Measurements from ENCODE around the gene UQCC2.

The UQCC2 gene

GRCh38 chr6:33711140-33712129 is at the start of gene UQCC2:
UQCC2 (minus strand) TSS chr6:33711700; CDS start chr6:33711686, 14 bp downstream.
- TF ChIP-seq NFRKB (IDR thresholded peaks at IDR 0.05) (peak; percentile 66; the same call in 1 of the 2 replicates), FOXK2 (IDR thresholded peaks at IDR 0.05) (no peak), L3MBTL2 (conservative IDR thresholded peaks at IDR 0.05) (peak; percentile 98), ELF4 (IDR thresholded peaks at IDR 0.05) (peak; percentile 64; the same call in 1 of the 2 replicates)
- POLR2A ChIA-PET: interaction anchor here (0.6 to 2.2 kb wide), 42 partner anchors 9 to 435 kb away, joined by 3 to 22 read pairs (median 4); partner anchors contain the start of genes BAK1, IP6K3 and ZBTB9
- DNase-seq (ENCODE audit: extremely low spot score): peak; percentile 97
- CTCF ChIA-PET: interaction anchor here (0.6 to 2.1 kb wide), 16 partner anchors 9 to 344 kb away, joined by 3 to 10 read pairs (median 4); no protein-coding TSS in a partner anchor

DNA sequence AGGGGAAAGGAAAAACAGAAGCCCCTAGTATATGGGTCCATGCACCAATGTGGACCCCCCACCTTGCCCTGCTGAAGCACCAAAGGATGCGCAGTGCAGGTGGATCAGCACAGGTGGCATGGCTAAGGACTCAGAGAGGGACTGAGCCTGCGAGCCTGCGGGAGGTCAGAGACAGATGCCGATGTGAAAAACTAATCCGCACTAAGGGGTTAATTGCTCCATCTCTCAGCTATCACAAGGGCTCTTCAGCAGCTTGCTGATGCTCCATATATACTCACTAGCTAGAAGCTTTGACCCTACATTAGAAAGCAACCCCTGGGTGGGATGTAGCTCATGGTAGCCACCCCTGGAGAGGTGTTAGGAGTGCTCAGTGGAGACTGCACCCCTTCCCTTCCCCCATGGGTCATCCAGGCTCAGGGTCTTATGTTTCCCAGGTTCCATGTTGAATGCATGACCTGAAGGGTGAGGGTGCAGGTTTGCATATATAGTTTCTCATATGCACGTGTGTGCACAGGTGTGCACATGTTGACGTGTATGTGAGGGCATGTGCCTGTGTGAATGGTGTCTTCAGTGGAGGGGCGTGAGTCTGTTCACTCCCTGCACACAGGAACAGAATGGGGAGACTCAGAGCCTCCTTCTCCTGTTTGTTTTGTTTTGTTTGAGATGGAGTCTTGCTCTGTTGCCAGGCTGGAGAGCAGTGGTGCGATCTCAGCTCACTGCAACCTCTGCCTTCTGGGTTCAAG is 48.6 kb upstream of the UQCC2 start:
- CTCF ChIA-PET: interaction anchor here (0.6 to 2.5 kb wide), 10 partner anchors 11 to 261 kb away, joined by 3 to 13 read pairs (median 3); no protein-coding TSS in a partner anchor
- no peak for DNase-seq (ENCODE audit: extremely low spot score)
- TF ChIP-seq SUZ12 (IDR thresholded peaks at IDR 0.05): no peak
- no peak for TF ChIP-seq CTBP1 (IDR thresholded peaks at IDR 0.05; ENCODE audit: borderline replicate concordance)
- no peak for TF ChIP-seq SP1 (IDR thresholded peaks at IDR 0.05)
- no peak for TF ChIP-seq ELF4 (IDR thresholded peaks at IDR 0.05)
- POLR2A ChIA-PET: interaction anchor here (3.7 kb wide), 1 partner anchor 49 kb away, joined by 22 read pairs; the partner anchor contains the start of gene UQCC2

GRCh38 chr6:33758815-33759216 is 47.3 kb upstream of the UQCC2 start:
- ChIA-PET CTCF (interaction anchor here (0.7 to 2.5 kb wide), 3 partner anchors 12 to 172 kb away, joined by 3 to 13 read pairs (median 5); no protein-coding TSS in a partner anchor), POLR2A (interaction anchor here (3.7 kb wide), 1 partner anchor 48 kb away, joined by 22 read pairs; the partner anchor contains the start of gene UQCC2)
- TF ChIP-seq L3MBTL2 (conservative IDR thresholded peaks at IDR 0.05): no peak
- no peak for TF ChIP-seq SUZ12 (IDR thresholded peaks at IDR 0.05)
- no peak; the same call in 1 of the 2 replicates for TF ChIP-seq FOXA1 (IDR thresholded peaks at IDR 0.05)
- TF ChIP-seq SP1 (IDR thresholded peaks at IDR 0.05): no peak
- TF ChIP-seq BHLHE40 (IDR thresholded peaks at IDR 0.05; ENCODE audit: borderline replicate concordance): no peak
- no peak for TF ChIP-seq LEF1 (IDR thresholded peaks at IDR 0.05; ENCODE audit: borderline replicate concordance)
- no peak; the same call in 1 of the 2 replicates for TF ChIP-seq CTBP1 (IDR thresholded peaks at IDR 0.05; ENCODE audit: borderline replicate concordance)
- no peak for TF ChIP-seq ZNF384 (IDR thresholded peaks at IDR 0.05)
- TF ChIP-seq PKNOX1 (IDR thresholded peaks at IDR 0.05): no peak
- TF ChIP-seq FOXK2 (IDR thresholded peaks at IDR 0.05): no peak
- no peak for TF ChIP-seq FOXM1 (IDR thresholded peaks at IDR 0.05; ENCODE audit: borderline replicate concordance)
- TF ChIP-seq NFRKB (IDR thresholded peaks at IDR 0.05): no peak
- TF ChIP-seq HDGF (IDR thresholded peaks at IDR 0.05; ENCODE audit: borderline replicate concordance): no peak
- TF ChIP-seq ELF4 (IDR thresholded peaks at IDR 0.05): no peak
- DNase-seq (ENCODE audit: extremely low spot score): no peak

- ChIA-PET CTCF (interaction anchor here (0.7 kb wide), 1 partner anchor 13 kb away, joined by 3 read pairs; no protein-coding TSS in a partner anchor), POLR2A (interaction anchor here (1.2 to 1.3 kb wide), 2 partner anchors 46 to 187 kb away, joined by 3 to 4 read pairs; partner anchors contain the start of gene UQCC2)
- DNase-seq (ENCODE audit: extremely low spot score): no peak
- no peak for TF ChIP-seq NFRKB (IDR thresholded peaks at IDR 0.05)
- no peak for TF ChIP-seq ELF4 (IDR thresholded peaks at IDR 0.05)
- TF ChIP-seq HDGF (IDR thresholded peaks at IDR 0.05; ENCODE audit: borderline replicate concordance): no peak
- no peak for TF ChIP-seq FOXA1 (IDR thresholded peaks at IDR 0.05)
- TF ChIP-seq BHLHE40 (IDR thresholded peaks at IDR 0.05; ENCODE audit: borderline replicate concordance): no peak
- no peak for TF ChIP-seq LEF1 (IDR thresholded peaks at IDR 0.05; ENCODE audit: borderline replicate concordance)
These were observed 46.4 kb upstream of the UQCC2 start for GRCh38 chr6:33757906-33758305.

- DNase-seq (ENCODE audit: extremely low spot score): no peak
- POLR2A ChIA-PET: interaction anchor here (1.2 to 1.3 kb wide), 2 partner anchors 45 to 187 kb away, joined by 3 to 4 read pairs; partner anchors contain the start of gene UQCC2
- TF ChIP-seq SUZ12 (IDR thresholded peaks at IDR 0.05): no peak
- TF ChIP-seq PKNOX1 (IDR thresholded peaks at IDR 0.05): no peak
- TF ChIP-seq L3MBTL2 (conservative IDR thresholded peaks at IDR 0.05): no peak
- CTCF ChIA-PET: interaction anchor here (0.7 kb wide), 1 partner anchor 14 kb away, joined by 3 read pairs; no protein-coding TSS in a partner anchor
These were observed 45.6 kb upstream of the UQCC2 start for GRCh38 chr6:33757113-33757512.

DNA sequence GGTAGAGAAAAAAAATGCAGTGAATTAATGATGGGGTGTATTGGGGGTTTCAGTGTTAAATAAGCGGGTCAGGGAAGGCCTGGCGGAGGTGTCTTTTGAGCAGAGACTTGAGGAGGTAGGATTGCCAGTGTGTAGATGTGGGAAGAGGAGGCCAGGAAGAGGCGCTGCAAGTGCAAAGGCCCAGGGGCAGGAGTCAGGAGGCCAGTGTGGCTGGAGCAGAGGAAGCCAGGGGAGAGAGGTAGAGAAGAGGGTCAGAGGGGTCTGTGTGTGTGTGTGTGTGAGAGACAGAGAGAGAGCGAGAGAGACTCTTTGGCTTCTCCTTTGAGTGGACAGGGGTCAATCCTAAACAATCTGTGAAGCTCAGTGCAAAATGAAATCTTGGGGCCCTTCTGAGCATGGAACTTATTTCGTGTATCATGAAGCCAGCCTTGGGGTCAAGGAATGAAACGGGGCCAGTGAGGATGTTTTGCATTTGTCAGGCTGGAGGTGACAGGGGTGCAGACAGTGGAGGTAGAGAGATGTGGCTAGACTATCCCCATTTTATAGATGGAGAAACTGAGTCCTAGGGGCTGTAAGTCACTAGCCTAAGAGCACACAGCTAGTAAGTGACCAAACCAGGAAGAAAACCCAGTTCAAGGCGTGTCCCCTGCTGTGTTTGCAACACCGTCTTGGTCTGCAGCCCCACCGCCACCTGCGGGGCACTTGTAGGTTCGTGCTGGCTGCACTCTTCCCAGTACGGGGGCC is 44.9 kb upstream of the UQCC2 start:
- TF ChIP-seq LEF1 (IDR thresholded peaks at IDR 0.05; ENCODE audit: borderline replicate concordance): no peak
- TF ChIP-seq FOXM1 (IDR thresholded peaks at IDR 0.05; ENCODE audit: borderline replicate concordance): no peak
- no peak for TF ChIP-seq BHLHE40 (IDR thresholded peaks at IDR 0.05; ENCODE audit: borderline replicate concordance)
- TF ChIP-seq FOXK2 (IDR thresholded peaks at IDR 0.05): no peak
- TF ChIP-seq SUZ12 (IDR thresholded peaks at IDR 0.05): no peak
- TF ChIP-seq HDGF (IDR thresholded peaks at IDR 0.05; ENCODE audit: borderline replicate concordance): no peak
- TF ChIP-seq FOXA1 (IDR thresholded peaks at IDR 0.05): no peak
- no peak for TF ChIP-seq CTBP1 (IDR thresholded peaks at IDR 0.05; ENCODE audit: borderline replicate concordance)
- no peak for TF ChIP-seq L3MBTL2 (conservative IDR thresholded peaks at IDR 0.05)
- no peak for TF ChIP-seq ZNF384 (IDR thresholded peaks at IDR 0.05)
- TF ChIP-seq ELF4 (IDR thresholded peaks at IDR 0.05): no peak
- no peak for TF ChIP-seq TARDBP (IDR thresholded peaks at IDR 0.05)
- TF ChIP-seq ARNT (IDR thresholded peaks at IDR 0.05): no peak
- TF ChIP-seq SP1 (IDR thresholded peaks at IDR 0.05): no peak
- no peak for DNase-seq (ENCODE audit: extremely low spot score)
- ChIA-PET POLR2A (interaction anchor here (1.7 kb wide), 1 partner anchor 45 kb away, joined by 6 read pairs; the partner anchor contains the start of gene UQCC2), CTCF (no interaction called here)
